ENCODE data around the gene RASSF7.

The RASSF7 gene

DNA sequence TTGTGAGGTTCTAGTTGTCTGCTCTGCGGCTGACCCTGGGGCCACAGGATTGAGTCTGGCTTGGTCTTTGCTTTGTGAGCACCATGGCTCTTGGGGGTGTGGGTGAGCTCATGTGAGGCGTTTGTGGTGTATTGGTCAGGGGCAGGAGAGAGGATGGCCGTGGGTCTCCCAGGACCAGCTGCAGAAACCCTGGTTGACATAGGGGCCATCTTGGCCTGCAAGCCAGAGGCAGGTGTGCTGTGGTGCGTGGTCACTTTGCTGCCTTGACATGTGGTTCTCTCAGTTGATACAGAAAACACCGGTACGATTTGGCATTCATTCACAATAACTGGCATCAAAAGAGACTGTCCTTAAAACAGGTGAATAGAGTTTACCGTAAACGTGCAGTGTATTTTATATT, 26.8 kb downstream of the RASSF7 start:
- DNase-seq, result no peak

DNA sequence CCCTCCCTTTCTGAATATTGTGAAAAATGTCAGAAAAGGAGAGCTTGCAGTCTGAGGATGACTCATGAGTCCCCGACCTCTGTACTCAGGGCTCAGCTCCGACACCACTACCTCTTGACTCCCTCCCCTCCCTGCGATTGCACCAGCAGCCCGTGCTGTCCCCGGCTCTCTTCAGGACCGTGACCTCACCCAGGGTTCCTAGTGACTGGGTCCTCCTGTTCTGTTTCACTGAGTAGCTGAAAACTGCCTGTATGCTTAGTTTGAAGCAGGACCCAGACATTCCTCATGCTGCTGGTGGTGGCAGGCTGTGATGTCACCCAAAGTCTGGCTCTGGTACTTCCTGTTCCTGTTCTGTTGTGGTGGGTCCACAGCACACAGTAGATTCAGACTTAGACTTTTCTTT, 27.2 kb downstream of the RASSF7 start:
- DNase-seq, result no peak

DNA sequence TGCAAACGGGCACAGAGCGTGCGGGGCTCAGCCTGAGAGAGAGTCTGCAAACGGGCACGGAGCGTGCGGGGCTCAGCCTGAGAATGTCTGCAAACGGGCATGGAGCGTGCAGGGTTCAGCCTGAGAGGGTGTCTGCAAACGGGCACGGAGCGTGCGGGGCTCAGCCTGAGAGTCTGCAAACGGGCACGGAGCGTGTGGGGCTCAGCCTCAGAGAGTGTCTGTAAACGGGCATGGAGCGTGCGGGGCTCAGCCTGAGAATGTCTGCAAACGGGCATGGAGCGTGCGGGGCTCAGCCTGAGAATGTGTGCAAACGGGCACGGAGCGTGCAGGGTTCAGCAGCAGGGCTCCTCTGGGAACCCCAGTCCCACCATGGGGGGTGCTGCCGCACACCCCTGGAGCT, 29.0 kb downstream of the RASSF7 start:
- no peak for DNase-seq

DNA sequence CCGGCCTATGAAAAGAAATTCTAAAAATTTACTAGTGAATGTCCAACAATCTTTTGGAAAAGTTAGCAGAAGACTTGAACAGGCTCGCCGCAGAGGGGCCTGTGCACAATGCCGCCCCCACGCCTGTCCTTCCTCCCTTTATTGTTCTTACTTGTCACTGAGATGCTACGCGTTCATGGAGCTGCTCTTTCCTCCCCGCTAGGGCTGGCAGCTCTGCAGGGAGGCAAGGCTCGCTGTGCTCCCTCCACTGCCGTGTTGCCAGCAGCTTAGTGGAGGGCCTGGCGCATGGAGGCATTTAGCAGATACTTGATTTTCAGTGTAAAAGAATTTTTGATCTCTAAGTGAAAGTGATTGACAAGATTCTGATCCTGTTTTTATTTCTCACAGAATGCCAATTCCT, 30.2 kb downstream of the RASSF7 start:
- DNase-seq, result no peak

DNA sequence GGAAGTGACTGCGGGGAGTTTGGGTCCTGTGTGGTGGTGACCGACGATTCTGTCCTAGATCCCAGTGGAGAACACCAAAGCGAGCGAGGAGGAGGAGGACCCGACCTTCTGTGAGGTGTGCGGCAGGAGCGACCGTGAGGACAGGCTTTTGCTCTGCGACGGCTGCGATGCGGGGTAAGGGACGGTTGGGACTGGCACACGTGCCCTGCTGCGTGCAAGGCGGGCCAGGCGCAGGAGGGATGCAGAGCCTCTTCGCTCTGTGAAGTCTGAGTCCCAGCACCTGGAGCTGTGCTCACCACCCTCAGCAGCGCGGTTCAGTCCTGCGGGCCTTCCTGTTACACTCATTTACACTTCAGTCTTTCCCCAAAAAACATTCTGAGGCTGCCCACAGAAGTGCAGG, 31.7 kb downstream of the RASSF7 start:
- no peak for DNase-seq

DNA sequence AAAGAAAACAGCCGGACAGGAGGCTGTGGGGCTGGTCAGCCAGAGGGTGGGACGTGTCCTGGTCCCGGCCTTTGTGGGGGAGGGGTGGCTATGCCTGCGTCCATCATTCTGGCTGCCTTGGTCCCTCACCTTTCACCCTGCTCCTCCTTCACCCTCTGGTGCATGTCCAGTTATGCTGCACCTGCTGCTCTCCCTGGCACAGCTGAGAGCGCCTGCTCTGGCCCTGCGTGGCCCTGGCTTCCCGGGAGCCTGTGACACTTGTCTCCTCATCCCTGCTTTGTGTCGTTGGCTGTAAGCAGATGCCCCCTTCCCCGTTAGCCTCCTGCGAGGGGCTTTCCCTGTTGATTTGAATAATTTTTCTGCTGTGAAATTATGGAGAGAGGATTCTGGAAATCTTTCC, 32.1 kb downstream of the RASSF7 start:
- no peak for DNase-seq

DNA sequence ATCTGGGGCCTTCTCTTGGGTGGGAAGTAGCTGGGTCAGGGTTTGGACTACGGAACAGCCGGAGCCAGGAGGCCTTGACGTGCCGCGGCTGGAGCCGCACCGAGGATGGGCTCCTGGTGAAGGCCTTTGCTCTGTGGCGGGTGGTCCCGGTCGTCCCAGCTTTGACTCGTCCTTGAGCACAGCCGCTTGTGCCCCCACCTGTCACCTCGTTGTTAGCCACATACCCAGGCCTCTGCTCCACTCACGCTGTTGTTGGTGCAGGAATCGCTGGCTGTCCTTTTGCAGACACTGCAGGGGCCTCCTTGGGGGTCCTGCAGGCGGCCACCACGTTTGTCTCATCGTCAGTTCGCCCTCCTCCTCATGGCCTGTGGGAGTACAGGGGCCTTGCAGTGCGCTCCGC, 32.6 kb downstream of the RASSF7 start:
- no peak for DNase-seq

DNA sequence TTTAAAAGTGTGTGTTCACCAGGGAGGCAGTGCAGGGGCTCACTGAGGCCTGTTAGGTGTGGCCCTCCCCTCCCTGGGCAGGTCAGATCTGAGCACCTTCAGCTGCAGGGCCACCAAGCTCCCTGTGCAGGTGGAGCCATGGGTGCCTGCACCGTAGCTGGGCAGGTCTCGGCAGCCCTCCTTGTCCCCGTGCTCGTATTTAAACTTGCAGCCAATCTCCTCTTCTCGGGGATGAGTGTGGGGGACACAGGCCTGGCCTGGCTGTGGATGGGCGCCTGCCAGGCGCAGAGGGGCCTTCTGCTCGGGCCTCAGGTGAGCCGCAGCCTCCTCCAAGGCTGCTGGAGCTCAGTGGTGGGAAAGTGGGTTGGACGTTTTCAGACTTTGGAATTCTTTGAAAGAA, 34.6 kb downstream of the RASSF7 start:
- no peak for DNase-seq

DNA sequence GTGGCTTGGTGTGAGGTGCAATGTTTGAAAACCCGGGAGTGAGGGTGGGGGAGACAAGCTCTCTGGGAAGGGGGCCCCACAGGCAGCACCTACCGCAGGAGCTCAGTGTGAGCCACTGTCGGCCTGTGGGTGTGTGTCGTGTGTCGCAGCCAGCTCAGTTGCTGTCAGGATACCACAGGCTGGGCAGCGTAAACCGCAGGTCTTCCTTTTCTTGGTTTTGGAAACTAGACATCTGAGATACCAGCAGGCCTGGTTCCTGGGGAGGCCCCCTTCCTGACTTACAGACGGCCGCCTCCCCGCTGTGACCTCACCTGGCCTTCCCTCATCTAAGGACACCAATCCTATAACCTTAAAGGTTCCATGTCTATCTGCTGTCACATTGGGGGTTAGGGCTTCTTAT, 35.6 kb downstream of the RASSF7 start:
- no peak for DNase-seq

DNA sequence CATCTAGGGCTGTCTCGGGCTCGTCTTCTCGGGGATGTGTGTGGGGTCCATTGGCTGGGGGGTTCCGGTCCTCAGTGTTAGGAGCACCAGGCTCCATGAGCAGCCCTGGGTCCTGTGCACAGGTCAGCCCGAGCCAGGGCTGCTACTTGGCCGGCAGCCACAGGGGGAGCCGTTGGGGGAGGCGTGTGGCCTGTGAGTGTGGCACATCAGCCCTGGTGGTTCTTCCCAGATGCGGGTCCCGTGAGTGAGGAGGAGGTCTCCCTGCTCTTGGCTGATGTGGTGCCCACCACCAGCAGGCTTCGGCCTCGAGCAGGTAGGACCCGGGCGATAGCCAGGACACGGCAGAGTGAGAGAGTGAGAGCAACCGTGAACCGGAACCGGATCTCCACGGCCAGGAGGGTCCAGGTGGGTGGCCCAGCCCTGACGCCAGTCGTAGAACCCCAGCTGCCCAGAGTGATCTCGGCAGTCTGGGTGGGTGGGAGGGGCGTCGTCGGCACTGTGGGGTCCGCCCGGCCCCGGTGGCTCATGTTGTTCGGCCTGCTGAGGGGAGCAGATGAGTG, 36.5 kb downstream of the RASSF7 start:
- DNase-seq, result no peak

DNA sequence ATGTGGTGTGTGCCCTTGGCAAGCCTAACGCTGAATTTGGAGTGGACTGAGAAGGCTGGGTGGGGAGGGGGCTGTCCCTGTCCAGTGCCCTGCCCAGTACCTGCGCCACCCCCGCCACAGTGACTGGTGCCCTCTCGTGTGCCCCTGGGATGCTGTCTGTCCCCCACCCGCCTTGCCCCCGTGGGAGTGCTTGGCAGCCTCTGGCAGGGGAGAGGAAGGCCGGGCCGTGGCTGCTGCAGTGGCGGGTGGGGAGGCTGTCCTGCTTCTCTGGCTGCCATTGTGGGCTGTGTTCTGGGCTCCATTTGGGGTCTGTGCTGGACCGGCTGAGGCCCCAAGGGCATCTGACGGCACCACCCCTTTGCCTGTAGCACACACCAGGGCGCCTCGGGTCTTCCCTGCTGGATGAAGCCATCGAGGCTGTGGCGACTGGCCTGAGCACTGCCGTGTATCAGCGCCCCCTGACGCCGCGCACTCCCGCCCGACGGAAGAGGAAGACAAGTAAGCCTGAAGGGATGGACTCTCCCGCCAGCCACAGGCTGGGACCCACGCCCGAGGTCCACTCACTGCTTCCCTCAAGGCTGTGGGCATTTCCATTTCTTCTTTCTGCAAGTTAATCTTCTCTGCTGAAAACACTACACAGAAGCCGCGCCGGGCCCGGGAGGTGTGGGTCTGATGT, 37.4 kb downstream of the RASSF7 start:
- no peak for DNase-seq

DNA sequence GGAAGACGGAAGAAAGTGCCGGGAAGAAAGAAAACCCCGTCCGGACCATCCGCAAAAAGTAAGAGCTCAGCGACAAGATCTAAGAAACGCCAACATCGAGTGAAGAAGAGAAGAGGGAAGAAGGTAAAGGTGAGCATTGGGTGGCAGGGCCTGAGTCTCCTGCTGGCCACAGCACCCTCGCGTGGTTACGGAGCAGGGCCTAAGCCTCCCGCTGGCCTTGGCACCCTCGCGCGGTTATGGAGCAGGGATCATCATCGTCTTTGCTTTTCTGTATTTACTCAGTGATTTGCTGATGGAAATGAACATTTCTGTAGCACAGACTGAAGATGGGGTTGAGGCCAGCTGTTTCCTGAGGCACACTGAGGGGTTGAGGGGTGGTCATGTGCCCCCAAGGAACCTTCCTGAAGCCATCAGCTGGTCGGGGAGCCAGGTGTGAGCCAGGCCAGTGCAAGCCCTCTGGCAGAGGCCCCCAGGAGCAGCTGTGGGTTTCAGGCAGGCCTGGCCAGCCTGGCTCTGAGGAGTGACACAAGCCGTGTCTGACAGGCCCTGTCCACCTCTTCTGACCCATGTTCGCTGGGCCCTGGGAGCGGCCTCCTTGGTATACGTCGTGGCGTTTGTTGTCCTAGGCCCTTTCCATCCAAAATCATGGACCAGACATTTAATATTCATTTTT, 40.9 kb downstream of the RASSF7 start:
- DNase-seq, result no peak

DNA sequence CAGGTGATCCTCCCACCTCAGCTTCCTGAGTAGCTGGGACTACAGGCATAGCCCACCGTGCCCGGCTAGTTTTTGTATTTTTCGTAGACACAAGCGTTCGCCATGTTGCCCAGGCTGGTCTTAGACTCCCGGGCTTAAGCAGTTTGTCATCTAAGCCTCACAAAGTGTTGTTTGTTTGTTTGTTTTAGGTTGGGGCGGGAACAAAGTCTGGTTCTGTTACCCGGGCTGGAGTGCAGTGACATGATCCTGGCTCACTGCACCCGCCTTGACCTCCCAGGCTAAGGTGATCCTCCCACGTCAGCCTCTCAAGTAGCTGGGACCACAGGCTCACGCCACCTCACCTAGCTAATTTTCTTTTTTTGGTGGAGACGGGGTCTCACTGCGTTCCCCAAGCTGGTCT, 42.4 kb downstream of the RASSF7 start:
- no peak for DNase-seq

DNA sequence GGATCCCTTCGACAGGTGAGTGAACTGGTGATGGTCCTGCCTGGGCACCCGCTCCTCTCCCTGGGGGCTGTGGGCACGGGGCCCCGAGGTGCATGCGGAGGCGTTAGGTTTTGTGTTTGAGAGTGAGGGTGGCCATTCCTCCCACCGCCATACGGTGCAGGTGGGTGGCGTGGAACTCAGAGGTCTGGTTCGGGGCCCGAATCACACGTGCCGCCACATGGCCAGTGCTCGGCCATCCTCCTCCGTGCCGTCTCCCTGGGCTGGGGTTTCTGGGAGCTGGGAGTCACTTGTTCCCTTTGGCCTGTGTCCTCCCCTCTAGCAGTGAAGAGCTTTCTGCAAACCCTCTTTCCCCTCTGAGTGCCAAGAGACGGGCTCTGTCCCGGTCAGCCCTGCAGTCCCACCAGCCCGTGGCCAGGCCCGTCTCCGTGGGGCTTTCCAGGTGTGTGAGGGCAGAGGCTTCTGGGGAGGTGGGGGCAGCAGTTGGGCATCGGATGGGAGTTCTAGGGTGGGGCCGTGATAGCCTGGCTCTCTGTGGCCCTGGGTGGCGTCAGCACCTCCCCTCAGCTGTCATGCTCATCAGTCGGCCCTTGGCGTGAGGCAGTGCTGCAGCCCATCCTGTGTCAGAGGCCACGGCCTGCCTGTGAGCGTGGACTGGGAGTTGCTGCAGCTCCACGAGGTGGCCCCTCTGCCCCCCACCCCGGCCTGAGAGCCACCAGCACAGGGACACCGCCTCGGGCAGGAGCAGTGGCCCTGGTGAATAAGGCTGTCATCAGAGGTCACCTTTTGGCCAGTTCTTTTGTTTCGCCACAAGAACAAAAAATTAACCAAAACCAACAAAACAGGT, 44.7 kb downstream of the RASSF7 start:
- DNase-seq, result no peak

DNA sequence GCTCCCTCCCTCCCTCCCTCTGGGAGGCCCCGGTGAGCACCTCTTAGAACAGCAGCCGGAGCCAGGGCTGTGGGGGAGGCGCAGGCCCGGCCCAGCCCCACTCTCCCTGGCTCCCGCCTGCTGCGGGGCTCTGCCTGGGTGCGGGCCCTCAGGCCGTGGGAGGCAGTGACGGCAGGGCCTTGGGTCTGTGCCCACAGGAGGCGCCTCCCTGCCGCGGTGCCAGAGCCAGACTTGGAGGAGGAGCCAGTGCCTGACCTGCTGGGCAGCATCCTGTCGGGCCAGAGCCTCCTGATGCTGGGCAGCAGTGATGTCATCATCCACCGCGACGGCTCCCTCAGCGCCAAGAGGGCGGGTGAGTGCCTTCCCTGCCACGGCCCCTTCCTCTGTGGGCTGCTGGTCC, 45.5 kb downstream of the RASSF7 start:
- DNase-seq, result peak; percentile 74

DNA sequence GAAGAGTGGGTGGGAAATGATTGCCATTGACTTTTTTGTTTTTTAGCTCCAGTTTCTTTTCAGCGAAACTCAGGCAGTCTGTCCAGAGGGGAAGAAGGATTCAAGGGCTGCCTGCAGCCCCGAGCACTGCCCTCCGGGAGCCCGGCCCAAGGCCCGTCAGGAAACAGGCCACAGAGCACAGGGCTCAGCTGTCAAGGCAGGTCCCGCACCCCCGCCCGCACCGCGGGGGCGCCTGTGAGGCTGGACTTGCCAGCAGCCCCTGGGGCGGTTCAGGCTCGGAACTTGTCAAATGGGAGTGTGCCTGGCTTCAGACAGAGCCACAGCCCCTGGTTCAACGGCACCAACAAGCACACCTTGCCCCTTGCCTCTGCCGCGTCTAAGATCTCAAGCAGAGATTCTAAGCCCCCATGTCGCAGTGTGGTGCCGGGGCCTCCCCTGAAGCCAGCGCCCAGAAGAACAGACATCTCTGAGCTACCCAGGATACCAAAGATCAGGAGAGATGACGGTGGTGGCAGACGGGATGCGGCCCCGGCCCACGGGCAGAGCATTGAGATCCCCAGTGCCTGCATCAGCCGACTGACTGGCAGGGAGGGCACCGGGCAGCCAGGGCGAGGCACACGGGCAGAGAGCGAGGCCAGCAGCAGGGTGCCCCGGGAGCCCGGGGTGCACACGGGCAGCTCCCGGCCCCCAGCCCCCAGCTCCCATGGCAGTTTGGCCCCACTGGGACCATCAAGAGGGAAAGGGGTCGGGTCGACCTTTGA, 46.4 kb downstream of the RASSF7 start:
- DNase-seq, result no peak

DNA sequence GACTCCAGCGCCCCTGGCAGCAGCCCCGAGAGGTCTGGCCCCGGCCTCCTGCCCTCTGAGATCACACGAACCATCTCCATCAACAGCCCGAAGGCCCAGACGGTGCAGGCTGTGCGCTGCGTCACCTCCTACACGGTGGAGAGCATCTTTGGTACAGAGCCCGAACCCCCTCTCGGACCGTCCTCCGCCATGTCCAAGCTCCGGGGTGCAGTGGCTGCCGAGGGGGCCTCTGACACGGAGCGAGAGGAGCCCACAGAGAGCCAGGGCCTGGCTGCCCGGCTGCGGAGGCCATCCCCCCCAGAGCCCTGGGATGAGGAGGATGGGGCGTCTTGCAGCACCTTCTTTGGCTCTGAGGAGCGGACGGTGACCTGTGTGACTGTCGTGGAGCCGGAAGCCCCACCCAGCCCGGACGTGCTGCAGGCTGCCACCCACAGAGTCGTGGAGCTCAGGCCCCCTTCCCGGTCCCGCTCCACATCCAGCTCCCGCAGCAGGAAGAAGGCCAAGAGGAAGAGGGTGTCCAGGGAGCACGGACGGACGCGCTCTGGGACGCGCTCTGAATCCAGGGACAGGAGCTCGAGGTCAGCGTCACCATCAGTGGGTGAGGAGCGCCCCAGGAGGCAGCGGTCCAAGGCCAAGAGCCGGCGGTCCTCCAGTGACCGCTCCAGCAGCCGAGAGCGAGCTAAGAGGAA, 47.3 kb downstream of the RASSF7 start:
- DNase-seq, result no peak

DNA sequence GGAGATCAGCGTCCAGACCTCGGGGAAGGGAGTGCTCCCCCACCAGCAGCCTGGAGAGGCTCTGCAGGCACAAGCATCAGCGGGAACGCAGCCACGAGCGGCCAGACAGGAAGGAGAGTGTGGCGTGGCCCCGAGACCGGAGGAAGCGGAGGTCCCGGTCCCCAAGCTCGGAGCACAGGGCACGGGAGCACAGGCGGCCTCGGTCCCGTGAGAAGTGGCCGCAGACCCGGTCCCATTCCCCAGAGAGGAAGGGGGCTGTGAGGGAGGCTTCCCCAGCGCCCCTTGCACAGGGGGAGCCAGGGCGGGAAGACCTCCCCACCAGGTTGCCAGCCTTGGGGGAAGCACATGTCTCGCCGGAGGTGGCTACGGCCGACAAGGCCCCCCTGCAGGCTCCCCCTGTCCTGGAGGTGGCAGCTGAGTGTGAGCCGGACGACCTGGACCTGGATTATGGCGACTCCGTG, 48.1 kb downstream of the RASSF7 start:
- DNase-seq, result no peak

DNA sequence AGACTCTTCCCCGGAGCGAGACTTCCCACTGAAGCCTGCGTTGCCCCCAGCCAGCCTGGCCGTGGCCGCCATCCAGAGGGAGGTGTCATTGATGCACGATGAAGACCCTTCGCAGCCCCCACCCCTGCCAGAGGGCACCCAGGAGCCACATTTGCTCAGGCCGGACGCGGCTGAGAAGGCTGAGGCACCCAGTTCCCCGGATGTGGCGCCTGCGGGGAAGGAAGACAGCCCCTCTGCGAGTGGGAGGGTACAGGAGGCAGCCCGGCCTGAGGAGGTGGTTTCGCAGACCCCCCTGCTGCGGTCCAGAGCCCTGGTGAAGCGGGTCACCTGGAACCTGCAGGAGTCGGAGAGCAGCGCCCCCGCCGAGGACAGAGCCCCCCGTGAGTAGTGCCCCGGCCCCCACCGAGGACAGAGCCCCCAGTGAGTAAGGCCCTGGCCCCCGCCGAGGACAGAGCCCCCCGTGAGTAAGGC, 48.6 kb downstream of the RASSF7 start:
- DNase-seq, result no peak

DNA sequence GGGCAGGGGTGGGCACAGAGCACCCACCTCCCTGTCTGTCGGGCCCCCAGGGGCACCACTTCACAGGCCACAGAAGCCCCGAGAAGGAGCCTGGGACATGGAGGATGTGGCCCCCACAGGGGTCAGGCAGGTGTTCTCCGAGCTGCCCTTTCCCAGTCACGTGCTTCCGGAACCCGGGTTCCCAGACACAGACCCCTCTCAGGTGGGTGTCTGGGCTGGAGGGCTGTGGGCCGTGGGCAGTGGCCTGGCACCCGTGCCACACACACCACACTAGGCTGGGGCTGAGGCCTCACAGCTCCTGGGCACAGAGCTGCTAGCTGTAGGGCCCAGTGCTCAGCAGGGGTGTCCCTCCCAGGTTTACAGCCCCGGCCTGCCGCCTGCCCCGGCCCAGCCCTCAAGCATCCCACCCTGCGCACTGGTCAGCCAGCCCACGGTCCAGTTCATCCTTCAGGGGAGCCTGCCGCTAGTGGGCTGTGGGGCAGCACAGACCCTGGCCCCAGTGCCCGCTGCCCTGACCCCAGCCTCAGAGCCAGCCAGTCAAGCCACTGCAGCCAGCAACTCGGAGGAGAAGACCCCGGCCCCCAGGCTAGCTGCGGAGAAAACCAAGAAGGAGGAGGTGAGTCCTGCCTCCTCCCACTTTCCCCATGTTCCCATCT, 49.5 kb downstream of the RASSF7 start:
- DNase-seq, result no peak
